Measurements from ENCODE around the gene KIF26B.

GRCh38 chr1:245179706-245180105, 24.9 kb downstream of the KIF26B start:
- TF ChIP-seq, protein P1, sequence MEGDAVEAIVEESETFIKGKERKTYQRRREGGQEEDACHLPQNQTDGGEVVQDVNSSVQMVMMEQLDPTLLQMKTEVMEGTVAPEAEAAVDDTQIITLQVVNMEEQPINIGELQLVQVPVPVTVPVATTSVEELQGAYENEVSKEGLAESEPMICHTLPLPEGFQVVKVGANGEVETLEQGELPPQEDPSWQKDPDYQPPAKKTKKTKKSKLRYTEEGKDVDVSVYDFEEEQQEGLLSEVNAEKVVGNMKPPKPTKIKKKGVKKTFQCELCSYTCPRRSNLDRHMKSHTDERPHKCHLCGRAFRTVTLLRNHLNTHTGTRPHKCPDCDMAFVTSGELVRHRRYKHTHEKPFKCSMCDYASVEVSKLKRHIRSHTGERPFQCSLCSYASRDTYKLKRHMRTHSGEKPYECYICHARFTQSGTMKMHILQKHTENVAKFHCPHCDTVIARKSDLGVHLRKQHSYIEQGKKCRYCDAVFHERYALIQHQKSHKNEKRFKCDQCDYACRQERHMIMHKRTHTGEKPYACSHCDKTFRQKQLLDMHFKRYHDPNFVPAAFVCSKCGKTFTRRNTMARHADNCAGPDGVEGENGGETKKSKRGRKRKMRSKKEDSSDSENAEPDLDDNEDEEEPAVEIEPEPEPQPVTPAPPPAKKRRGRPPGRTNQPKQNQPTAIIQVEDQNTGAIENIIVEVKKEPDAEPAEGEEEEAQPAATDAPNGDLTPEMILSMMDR (IDR thresholded peaks at IDR 0.05): no peak
- no peak for TF ChIP-seq POLR2A (IDR thresholded peaks at IDR 0.05)
